ENCODE data around the gene CC2D1A.

CC2D1A gene

GRCh38 chr19:13875824-13876223 is 30.2 kb upstream of the CC2D1A start:
- in situ Hi-C loops (cut with MboI; ENCODE audit: low sequenced_read_pairs), result no loop called here

- in situ Hi-C loops (cut with MboI; ENCODE audit: low sequenced_read_pairs), result no loop called here
These were observed 29.2 kb upstream of the CC2D1A start, which contains the start of gene NANOS3 for GRCh38 chr19:13876834-13877233. TSS of gene NANOS3 (plus strand) at chr19:13877134. CDS start at chr19:13877249, 115 bp downstream.

- in situ Hi-C loops (cut with MboI; ENCODE audit: low sequenced_read_pairs), result no loop called here
These were observed 28.7 kb upstream of the CC2D1A start for GRCh38 chr19:13877303-13877702.

GRCh38 chr19:13880059-13881043 is 25.6 kb upstream of the CC2D1A start:
- in situ Hi-C loops (cut with MboI; ENCODE audit: low sequenced_read_pairs), result loop anchor here (10.0 kb wide), 1 partner anchor 194 kb away; the partner anchor contains the start of gene MISP3

- in situ Hi-C loops (cut with MboI; ENCODE audit: low sequenced_read_pairs), result loop anchor here (10.0 kb wide), 1 partner anchor 194 kb away; the partner anchor contains the start of gene MISP3
These were observed 24.7 kb upstream of the CC2D1A start for GRCh38 chr19:13881251-13881691.

DNA sequence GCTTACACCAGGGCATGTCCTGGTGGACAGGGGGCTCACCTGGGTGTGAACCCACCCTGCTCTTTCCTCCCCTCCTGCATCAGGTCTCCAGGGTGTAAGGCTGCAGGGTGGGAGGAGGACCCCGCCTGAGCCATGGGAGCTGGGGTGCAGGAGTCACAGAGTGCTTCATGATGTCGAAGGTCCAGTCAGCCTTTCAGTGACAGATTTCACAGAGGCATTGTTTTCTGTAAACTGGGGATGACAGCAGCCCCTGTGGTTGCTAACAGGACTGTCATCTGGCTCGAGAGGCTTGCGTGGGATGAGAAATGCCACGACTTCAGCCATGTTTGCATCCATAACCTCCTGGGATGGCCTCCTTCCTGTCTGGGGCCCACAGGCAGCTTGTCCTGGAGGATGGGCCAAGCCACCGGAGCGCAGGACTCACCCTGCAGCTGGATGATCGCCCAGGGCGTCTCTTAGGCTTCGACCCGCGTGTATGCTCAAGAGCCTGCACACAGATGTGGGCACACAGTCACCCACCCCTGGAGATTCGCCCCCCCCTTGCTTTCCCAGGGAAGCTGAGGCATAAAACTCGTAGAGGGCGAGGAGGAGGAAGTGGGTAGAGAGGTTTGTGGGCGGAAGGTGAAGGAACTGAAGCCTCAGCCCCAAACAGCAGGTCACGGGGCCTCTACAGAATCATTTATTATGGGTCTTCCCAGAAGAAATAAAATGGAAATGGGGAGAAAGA is 24.1 kb upstream of the CC2D1A start:
- in situ Hi-C loops (cut with MboI; ENCODE audit: low sequenced_read_pairs), result loop anchor here (10.0 kb wide), 1 partner anchor 193 kb away; the partner anchor contains the start of gene MISP3

DNA sequence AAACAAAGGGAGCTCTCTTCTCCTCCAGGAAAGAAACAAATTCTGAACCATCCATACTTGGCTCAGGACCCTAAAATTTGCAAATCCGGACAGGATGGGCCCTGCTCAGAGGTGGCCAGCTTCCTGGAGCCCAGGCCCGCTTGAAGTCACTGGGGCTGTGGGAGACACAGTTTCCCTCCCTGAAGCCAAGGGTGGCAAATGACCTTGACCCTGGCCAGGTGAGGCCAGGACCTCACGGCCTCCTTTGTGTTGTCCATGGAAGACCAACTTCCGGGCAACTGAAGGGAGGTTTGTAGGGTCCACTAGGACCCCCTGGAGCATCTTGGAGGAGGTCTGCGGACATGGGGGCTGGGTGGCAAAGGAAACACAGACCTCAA is 23.6 kb upstream of the CC2D1A start:
- in situ Hi-C loops (cut with MboI; ENCODE audit: low sequenced_read_pairs), result loop anchor here (10.0 kb wide), 1 partner anchor 192 kb away; the partner anchor contains the start of gene MISP3

DNA sequence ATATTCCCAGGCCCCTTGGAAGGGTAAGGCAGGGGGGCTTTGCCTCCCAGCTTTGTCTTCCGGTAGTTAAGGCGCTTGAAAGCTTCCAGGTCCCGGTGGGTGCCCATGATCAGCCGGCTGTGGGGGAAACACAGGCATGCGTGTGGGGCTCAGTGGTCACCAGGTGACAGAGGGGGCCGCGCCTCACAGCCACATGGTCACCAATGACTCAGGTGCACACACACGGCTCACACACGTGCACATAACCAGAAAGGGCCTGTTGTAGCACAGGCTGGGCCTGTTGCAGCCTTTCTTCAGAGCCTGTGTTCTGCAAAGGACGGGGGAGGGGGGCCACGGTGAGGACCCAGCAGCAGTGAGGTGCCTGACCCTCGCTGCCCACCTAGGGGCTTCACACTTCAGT is 23.2 kb upstream of the CC2D1A start:
- in situ Hi-C loops (cut with MboI; ENCODE audit: low sequenced_read_pairs), result loop anchor here (10.0 kb wide), 1 partner anchor 192 kb away; the partner anchor contains the start of gene MISP3

DNA sequence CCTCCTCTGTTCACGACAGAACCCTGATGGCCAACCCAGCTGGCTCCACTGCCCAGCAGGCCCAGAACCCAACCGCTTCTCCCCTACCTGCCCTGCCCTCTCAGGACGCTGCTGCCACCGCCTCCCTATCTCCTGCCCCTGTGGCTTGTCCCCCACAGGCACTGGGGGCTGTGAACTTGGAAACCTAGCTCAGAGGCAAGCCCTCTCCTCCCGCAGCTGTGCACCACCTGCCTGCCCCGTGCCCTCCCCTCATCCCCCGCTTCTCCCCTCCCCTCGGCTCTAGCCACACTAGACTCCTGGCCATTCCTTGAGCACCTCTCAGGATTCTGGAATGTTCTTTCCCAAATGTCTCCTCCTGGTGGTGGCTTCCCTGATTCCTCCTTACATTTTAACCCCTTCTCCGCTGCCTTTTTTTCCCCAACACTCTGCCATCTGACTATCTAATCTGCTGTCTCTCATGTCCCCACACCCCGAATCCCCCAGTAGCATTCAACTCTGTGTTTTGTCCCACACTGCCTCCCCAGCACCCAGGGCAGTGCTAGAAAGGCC is 22.4 kb upstream of the CC2D1A start:
- in situ Hi-C loops (cut with MboI; ENCODE audit: low sequenced_read_pairs), result loop anchor here (10.0 kb wide), 1 partner anchor 191 kb away; the partner anchor contains the start of gene MISP3

DNA sequence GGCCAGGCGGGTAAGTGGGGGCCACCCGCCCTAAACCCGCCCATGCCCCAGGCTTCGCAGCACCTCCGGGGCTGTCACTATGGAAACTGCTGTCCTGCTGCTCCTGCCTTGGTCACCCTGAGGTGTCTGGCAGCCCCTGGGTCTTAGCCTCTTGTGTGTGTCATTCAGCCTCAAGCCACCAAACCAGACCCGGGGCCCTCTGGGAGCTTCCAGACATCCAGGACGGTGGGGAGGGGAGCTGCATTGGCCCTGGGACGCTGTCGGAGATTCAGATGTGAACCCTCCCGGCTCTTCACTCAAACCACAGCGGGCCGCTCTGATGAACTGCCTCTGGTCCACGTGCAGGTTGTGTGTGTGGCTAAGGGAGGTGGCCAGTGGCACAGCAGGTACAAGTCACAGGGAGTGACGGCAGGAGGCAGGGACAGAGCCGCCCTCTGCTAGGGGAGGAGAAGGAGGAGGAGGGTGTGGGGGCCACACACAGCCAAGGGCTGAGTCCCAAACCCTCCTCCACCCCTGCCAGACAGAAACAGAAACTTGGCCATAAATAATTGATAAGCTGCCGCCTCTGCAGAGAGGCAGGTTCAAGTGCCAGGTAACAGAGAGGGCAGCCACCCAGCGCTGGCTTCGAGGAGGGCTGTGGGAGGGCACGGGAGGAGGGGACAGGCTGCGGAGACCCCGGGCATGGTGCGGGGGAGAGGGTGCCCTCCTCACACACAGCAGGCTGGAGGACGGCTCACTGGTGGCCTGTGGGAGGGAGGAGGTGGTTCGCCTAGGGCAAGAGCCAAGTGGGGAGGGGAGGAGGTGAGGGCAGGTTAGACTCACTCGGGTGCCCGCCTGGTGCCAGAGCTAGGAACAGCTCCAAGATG is 21.0 kb upstream of the CC2D1A start:
- in situ Hi-C loops (cut with MboI; ENCODE audit: low sequenced_read_pairs), result loop anchor here (10.0 kb wide), 1 partner anchor 190 kb away; the partner anchor contains the start of gene MISP3

DNA sequence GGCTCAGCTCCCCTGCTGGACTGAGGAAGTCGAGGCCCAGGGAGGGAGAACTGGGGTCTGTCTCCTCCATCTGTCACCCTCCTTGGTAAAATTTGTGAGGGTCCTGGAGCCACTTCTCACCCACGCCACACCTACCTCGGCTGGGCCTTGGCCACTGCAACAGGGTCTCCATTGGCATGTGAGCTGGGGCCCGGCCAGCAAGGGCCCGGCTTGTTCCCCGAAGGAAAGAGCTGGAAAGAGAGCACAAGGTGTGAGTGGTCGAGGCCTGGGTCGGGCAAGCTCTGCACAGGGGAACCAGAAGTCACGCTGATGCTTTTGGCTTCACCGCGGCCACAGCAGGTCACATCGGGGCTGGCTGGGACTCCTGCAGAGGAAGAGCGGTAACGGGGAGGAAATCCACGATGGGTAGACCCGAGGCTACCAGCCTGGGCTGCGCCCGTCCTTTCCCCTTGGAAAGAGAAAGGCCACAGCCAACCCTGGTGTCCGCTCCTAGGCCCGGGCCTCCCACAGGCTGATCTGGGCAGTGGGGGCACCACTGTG is 20.1 kb upstream of the CC2D1A start:
- in situ Hi-C loops (cut with MboI; ENCODE audit: low sequenced_read_pairs), result loop anchor here (10.0 kb wide), 1 partner anchor 189 kb away; the partner anchor contains the start of gene MISP3

GRCh38 chr19:13887018-13887436 is 19.0 kb upstream of the CC2D1A start:
- in situ Hi-C loops (cut with MboI; ENCODE audit: low sequenced_read_pairs), result loop anchor here (10.0 kb wide), 1 partner anchor 188 kb away; the partner anchor contains the start of gene MISP3

GRCh38 chr19:13887517-13887916 is 18.5 kb upstream of the CC2D1A start:
- in situ Hi-C loops (cut with MboI; ENCODE audit: low sequenced_read_pairs), result loop anchor here (10.0 kb wide), 1 partner anchor 187 kb away; the partner anchor contains the start of gene MISP3

DNA sequence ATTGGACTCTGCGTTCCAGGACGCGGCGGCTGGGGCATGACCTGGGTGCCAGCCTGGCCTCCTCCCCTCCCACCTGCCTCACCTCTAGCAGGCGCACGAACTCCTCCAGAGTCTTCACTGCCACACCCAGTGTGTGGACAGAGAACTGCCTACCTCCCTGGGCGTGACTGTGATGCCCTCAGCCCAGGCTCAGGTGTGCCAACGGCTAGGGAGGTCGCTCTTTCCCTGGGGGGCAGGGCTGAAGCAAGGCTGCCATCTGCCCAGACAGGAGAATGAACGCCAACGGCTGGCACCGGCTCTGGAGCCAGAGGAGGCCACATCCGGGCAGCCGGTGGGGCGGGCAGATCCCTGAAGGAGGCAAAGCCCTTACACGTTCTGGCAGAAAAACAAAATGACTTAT is 17.7 kb upstream of the CC2D1A start:
- in situ Hi-C loops (cut with MboI; ENCODE audit: low sequenced_read_pairs), result loop anchor here (10.0 kb wide), 1 partner anchor 187 kb away; the partner anchor contains the start of gene MISP3

GRCh38 chr19:13890136-13890535 is 15.9 kb upstream of the CC2D1A start:
- in situ Hi-C loops (cut with MboI; ENCODE audit: low sequenced_read_pairs), result no loop called here

- in situ Hi-C loops (cut with MboI; ENCODE audit: low sequenced_read_pairs), result no loop called here
These were observed 13.1 kb upstream of the CC2D1A start for GRCh38 chr19:13892870-13893269.

GRCh38 chr19:13894552-13894951 is 11.4 kb upstream of the CC2D1A start:
- in situ Hi-C loops (cut with MboI; ENCODE audit: low sequenced_read_pairs), result no loop called here

- in situ Hi-C loops (cut with MboI; ENCODE audit: low sequenced_read_pairs), result no loop called here
These were observed 9.8 kb upstream of the CC2D1A start for GRCh38 chr19:13896227-13896626.

GRCh38 chr19:13899393-13899792 is 6.6 kb upstream of the CC2D1A start:
- in situ Hi-C loops (cut with MboI; ENCODE audit: low sequenced_read_pairs), result no loop called here

Measured in HL-60/S4 treated with phorbol 12-myristate 13-acetate at 8.2 ng/mL for 4 days and 3 days (cell line).